Epithelial cell of esophagus (primary cell): ENCODE data around the gene RIN1.
"Not testable (repeated sequence)": the region's sequence is repeated elsewhere in the genome, so short reads cannot be mapped to it uniquely, and the experiment has no call there.

Experiments used
- DNase-seq: peaks from one replicate; pipeline ENCODE4 v3.0.0; 2010; ENCODE audit warnings: low read depth
- H3K4me3 ChIP-seq: 2 replicates; pipeline ENCODE4 v1.5.1; 2011; ENCODE audit warnings: mild to moderate bottlenecking, low read length, control low read depth
- CTCF ChIP-seq: IDR thresholded peaks from 2 replicates; pipeline ENCODE4 v1.5.1; 2011; ENCODE audit warnings: low read depth, mild to moderate bottlenecking, low read length, control low read depth, inconsistent platforms; ENCODE audit not compliant: insufficient read depth; ENCODE audit errors: missing control alignments

Gene RIN1

GRCh38 chr11:66363187-66363601 is 27.0 kb upstream of the RIN1 start:
- no peak for DNase-seq
- TF ChIP-seq CTCF, result no peak
- H3K4me3 ChIP-seq, result no peak overlapping the region

GRCh38 chr11:66362481-66363147 is 26.4 kb upstream of the RIN1 start:
- no peak for TF ChIP-seq CTCF
- no peak overlapping the region for H3K4me3 ChIP-seq
- no peak for DNase-seq

- TF ChIP-seq CTCF, result no peak
These were observed 25.3 kb upstream of the RIN1 start for GRCh38 chr11:66361502-66361941.

GRCh38 chr11:66360406-66361073 is 24.3 kb upstream of the RIN1 start:
- no peak for DNase-seq
- no peak overlapping the region for H3K4me3 ChIP-seq
- TF ChIP-seq CTCF, result no peak

More at GRCh38 chr11:66361502-66361941, 25.3 kb upstream of the RIN1 start:
- no peak for DNase-seq
- H3K4me3 ChIP-seq, result no peak overlapping the region

GRCh38 chr11:66359662-66360087 is 23.4 kb upstream of the RIN1 start:
- H3K4me3 ChIP-seq, result no peak overlapping the region
- no peak for DNase-seq
- TF ChIP-seq CTCF, result no peak

GRCh38 chr11:66350560-66351235 is 14.5 kb upstream of the RIN1 start:
- H3K4me3 ChIP-seq, DNase-seq: not testable (repeated sequence)

GRCh38 chr11:66349084-66349386 is 12.8 kb upstream of the RIN1 start:
- no peak overlapping the region for H3K4me3 ChIP-seq
- TF ChIP-seq CTCF, result no peak
- DNase-seq, result no peak
